Measurements from ENCODE around the gene EOMES. TPM values are rescaled to one million over a fixed set of nuclear protein-coding genes. Genes with fewer than 3 reads are reported as not detected.

The EOMES gene
- total and polyA plus RNA-seq, 2 donors (not counting 1 experiment from before 2014, with no cell fraction given), result 0.10 to 0.12 TPM

DNA sequence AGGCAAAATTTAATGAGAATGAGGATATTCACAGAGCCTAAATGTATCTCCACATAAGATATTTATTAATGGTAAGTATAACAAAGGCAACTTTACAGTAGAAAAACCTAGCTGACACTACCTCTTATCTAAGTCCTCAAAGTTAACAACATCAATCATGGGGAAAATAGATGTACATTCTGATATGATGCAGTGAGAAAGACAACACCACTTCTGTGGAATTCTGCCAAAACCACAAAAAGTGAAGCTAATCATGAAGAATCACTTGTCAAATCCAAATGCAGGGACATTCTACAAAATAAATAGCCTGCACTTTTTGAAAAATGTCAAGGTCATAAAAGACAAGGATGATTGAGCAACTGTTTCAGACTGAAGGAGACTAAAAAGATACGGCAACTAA lies 27.5 kb upstream of the EOMES start:
- intact Hi-C loops (cut with micrococcal nuclease), result no loop called here
- ChIA-PET POLR2A (no interaction called here), CTCF (no interaction called here)
- Histone ChIP-seq H2AFZ (ENCODE audit: insufficient read depth, low read depth, low read length, poor library complexity, severe bottlenecking) (no peak overlapping the region), H3K4me3 (ENCODE audit: control extremely low read depth in 1 of 5, extremely low read depth in 1 of 5, insufficient read depth in 1 of 5, low read depth in 2 of 5, low read length in 4 of 5) (no peak overlapping the region), H3K9me3 (ENCODE audit: control extremely low read depth in 1 of 3, control insufficient read depth in 2 of 3, insufficient read depth in 1 of 3, low read length in 2 of 3) (no peaks in the 10 kb centered on the region), H3K27me3 (replicated peaks in 1 of 4; ENCODE audit: control extremely low read depth in 1 of 4, control insufficient read depth in 3 of 4, insufficient read depth in 4 of 4, low read length in 3 of 4) (peaks cover 0 to 4% (median 0%) of the 10 kb centered on the region in 4 experiments), H3K36me3 (replicated peaks in 1 of 2; ENCODE audit: control extremely low read depth in 1 of 2, control insufficient read depth in 1 of 2, extremely low read depth in 1 of 2, insufficient read depth in 2 of 2, low read length in 1 of 2) (no peaks in the 10 kb centered on the region), H3K9ac (ENCODE audit: low read length) (no peak overlapping the region), H3K79me2 (ENCODE audit: control insufficient read depth, insufficient read depth, low read length) (no peaks in the 10 kb centered on the region), H3K27ac (ENCODE audit: low read length in 2 of 2) (no peak overlapping the region), H3K4me1 (ENCODE audit: control insufficient read depth in 2 of 2, insufficient read depth in 2 of 2, low read length in 2 of 2) (no peaks in the 10 kb centered on the region), H4K20me1 (ENCODE audit: control insufficient read depth, insufficient read depth, low read length, poor library complexity, severe bottlenecking) (no peaks in the 10 kb centered on the region), H3K4me2 (replicated peaks; ENCODE audit: low read depth, low read length, poor library complexity, severe bottlenecking) (no peak overlapping the region)
- DNase-seq (no peak), ATAC-seq (ENCODE audit: low read depth) (no peak)
- TF ChIP-seq CTCF (IDR thresholded peaks at IDR 0.05) (no peak), EZH2 (IDR thresholded peaks at IDR 0.05; ENCODE audit: borderline replicate concordance, insufficient read depth, low read depth, low read length, poor library complexity, severe bottlenecking) (no peak)
- Mint-ChIP-seq H3K4me3 (no peak overlapping the region), H3K27ac (no peak overlapping the region), H3K9me3 (ENCODE audit: insufficient read depth) (no peaks in the 10 kb centered on the region), H3K27me3 (peaks cover 5% of the 10 kb centered on the region), H3K4me1 (no peaks in the 10 kb centered on the region)
- WGBS (ENCODE audit: insufficient coverage), result 83% methylated on average over 1 of the region's 1 CpG

GRCh38 chr3:27746838-27747237 lies 24.7 kb upstream of the EOMES start:
- no peak overlapping the region for H3K4me2 ChIP-seq (replicated peaks; ENCODE audit: low read depth, low read length, poor library complexity, severe bottlenecking)
- H3K9me3 ChIP-seq (ENCODE audit: control extremely low read depth in 1 of 3, control insufficient read depth in 2 of 3, insufficient read depth in 1 of 3, low read length in 2 of 3), result no peaks in the 10 kb centered on the region
- H2AFZ ChIP-seq (ENCODE audit: insufficient read depth, low read depth, low read length, poor library complexity, severe bottlenecking), result no peak overlapping the region
- Mint-ChIP-seq H3K27ac (no peak overlapping the region), H3K4me1 (no peaks in the 10 kb centered on the region), H3K9me3 (ENCODE audit: insufficient read depth) (no peaks in the 10 kb centered on the region), H3K4me3 (no peak overlapping the region), H3K27me3 (peaks cover 16% of the 10 kb centered on the region)
- H3K27me3 ChIP-seq (replicated peaks in 1 of 4; ENCODE audit: control extremely low read depth in 1 of 4, control insufficient read depth in 3 of 4, insufficient read depth in 4 of 4, low read length in 3 of 4), result peaks cover 0 to 4% (median 0%) of the 10 kb centered on the region in 4 experiments
- no peaks in the 10 kb centered on the region for H3K36me3 ChIP-seq (replicated peaks in 1 of 2; ENCODE audit: control extremely low read depth in 1 of 2, control insufficient read depth in 1 of 2, extremely low read depth in 1 of 2, insufficient read depth in 2 of 2, low read length in 1 of 2)
- H3K9ac ChIP-seq (ENCODE audit: low read length), result no peak overlapping the region
- no peaks in the 10 kb centered on the region for H4K20me1 ChIP-seq (ENCODE audit: control insufficient read depth, insufficient read depth, low read length, poor library complexity, severe bottlenecking)
- H3K4me1 ChIP-seq (ENCODE audit: control insufficient read depth in 2 of 2, insufficient read depth in 2 of 2, low read length in 2 of 2), result no peaks in the 10 kb centered on the region
- ChIA-PET CTCF (no interaction called here), POLR2A (no interaction called here)
- H3K4me3 ChIP-seq (ENCODE audit: control extremely low read depth in 1 of 5, extremely low read depth in 1 of 5, insufficient read depth in 1 of 5, low read depth in 2 of 5, low read length in 4 of 5), result no peak overlapping the region
- intact Hi-C loops (cut with micrococcal nuclease), result no loop called here
- no peak overlapping the region for H3K27ac ChIP-seq (ENCODE audit: low read length in 2 of 2)
- ATAC-seq (ENCODE audit: low read depth) (no peak), DNase-seq (no peak)
- WGBS (ENCODE audit: insufficient coverage), result no CpG with 5 or more reads among the region's 3 CpGs
- H3K79me2 ChIP-seq (ENCODE audit: control insufficient read depth, insufficient read depth, low read length), result no peaks in the 10 kb centered on the region
- TF ChIP-seq CTCF (IDR thresholded peaks at IDR 0.05) (no peak), EZH2 (IDR thresholded peaks at IDR 0.05; ENCODE audit: borderline replicate concordance, insufficient read depth, low read depth, low read length, poor library complexity, severe bottlenecking) (no peak)
